GM12874 (cell line): ENCODE results near the gene RPTOR.

Experiments used
- TF ChIP-seq, protein P1 (sequence below): IDR thresholded peaks from 2 replicates; pipeline ENCODE4 v1.5.1; 2011; ENCODE audit warnings: low read depth, mild to moderate bottlenecking, control low read depth, low read length, moderate library complexity; ENCODE audit not compliant: insufficient read depth

RPTOR gene

GRCh38 chr17:80647746-80648145 is 103.1 kb downstream of the RPTOR start:
- TF ChIP-seq, protein P1, sequence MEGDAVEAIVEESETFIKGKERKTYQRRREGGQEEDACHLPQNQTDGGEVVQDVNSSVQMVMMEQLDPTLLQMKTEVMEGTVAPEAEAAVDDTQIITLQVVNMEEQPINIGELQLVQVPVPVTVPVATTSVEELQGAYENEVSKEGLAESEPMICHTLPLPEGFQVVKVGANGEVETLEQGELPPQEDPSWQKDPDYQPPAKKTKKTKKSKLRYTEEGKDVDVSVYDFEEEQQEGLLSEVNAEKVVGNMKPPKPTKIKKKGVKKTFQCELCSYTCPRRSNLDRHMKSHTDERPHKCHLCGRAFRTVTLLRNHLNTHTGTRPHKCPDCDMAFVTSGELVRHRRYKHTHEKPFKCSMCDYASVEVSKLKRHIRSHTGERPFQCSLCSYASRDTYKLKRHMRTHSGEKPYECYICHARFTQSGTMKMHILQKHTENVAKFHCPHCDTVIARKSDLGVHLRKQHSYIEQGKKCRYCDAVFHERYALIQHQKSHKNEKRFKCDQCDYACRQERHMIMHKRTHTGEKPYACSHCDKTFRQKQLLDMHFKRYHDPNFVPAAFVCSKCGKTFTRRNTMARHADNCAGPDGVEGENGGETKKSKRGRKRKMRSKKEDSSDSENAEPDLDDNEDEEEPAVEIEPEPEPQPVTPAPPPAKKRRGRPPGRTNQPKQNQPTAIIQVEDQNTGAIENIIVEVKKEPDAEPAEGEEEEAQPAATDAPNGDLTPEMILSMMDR = no peak

GRCh38 chr17:80649200-80649644 is 104.6 kb downstream of the RPTOR start:
- TF ChIP-seq, protein P1 = no peak

DNA sequence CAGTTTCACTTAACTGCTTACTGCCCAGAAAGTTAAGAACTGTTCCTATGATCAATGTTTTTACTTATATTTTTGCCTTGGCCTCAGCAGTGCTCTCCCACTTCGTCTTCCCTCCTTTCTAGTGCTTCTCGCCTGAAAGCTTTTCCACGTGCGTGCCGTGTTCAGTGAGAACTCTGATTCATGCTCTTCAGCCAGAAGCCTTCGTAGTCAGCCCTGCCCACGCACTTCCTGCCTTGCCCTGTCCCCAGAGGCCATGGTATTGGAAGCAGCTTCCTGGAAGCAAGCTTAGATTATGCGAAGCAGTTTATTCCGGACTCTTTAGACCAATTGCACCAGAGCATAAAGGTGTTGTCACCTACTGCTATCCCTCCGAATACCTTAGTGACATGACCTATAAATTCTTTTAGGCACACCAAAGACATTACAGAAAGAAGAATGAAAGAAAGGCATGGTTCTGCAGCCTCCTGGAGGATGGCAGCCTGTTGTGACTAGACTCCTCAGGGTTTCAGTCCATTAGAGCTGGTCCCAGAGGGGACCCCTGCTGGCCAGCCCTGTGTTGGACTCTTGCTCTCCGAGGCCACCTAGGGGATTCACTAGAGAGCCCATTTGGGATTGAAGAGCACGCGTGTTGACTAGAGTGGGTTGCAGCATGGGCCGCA is 105.2 kb downstream of the RPTOR start:
- TF ChIP-seq, protein P1 = peak; percentile 55

DNA sequence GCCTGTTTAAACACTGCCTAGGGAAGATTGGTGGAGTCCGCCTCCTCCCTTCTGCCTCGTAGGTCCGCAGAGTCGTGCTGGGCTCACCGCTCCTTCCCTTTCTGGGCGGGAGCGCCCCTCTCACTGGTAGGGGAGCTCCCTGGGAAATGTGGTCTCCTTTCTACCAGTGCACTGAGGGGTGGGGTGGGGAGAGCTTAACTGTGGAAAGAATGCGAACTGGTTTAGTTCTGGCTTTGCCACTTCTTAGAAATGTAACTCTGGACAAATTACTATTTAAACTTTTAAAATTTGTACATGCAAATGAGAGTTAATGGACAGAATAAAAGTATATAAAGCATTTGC is 105.7 kb downstream of the RPTOR start:
- TF ChIP-seq, protein P1 = no peak

GRCh38 chr17:80650751-80651518 is 106.3 kb downstream of the RPTOR start:
- TF ChIP-seq, protein P1 = no peak

- TF ChIP-seq, protein P1 = no peak
Observed at GRCh38 chr17:80652756-80653330, 108.2 kb downstream of the RPTOR start.

DNA sequence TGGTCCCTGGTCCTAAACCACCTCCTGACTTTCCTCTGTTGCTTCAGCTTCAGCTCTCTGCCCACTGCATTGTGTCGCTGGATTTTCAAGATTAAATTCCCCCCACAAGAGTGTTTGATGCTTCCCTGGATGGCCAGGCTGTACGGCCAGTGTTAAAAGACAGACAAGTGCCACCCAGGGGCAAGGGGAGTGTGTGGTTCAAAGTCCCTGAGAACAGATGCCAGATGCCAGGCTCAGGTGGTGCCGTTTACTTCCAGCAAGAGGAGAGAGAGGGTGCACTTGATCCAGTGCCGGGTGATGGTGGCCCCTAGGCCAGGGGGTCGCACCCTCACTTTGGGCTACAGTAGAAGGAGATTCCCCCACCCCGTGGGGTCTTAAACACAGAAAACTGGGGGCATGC is 109.2 kb downstream of the RPTOR start:
- TF ChIP-seq, protein P1 = no peak
